ENCODE measurements around the gene SYCP2. TPM values are rescaled to one million over a fixed set of nuclear protein-coding genes. Genes with fewer than 3 reads are reported as not detected.

SYCP2 gene
- total and polyA plus RNA-seq, 4 donors = 2.4 to 11.0 (median 6.0) TPM

GRCh38 chr20:59835057-59835447 is 98.4 kb downstream of the SYCP2 start:
- peak in 2 of 6 donors; percentile 41 to 49 for DNase-seq (ENCODE audit: low read depth in 4 of 6, low spot score in 6 of 6)
- no peaks in the 10 kb centered on the region for H3K27me3 ChIP-seq (ENCODE audit: control insufficient read depth, insufficient read depth, low read length)
- no peaks in the 10 kb centered on the region for H3K9me3 ChIP-seq (ENCODE audit: control insufficient read depth, insufficient read depth, low read length)
- peaks cover 14% of the 10 kb centered on the region for H3K36me3 ChIP-seq (ENCODE audit: control insufficient read depth, insufficient read depth, low read length)
- no peak overlapping the region for H3K4me3 ChIP-seq (ENCODE audit: low read depth, low read length)
- H3K27ac ChIP-seq (ENCODE audit: low read depth, low read length) = peak overlapping the region; percentile 59
- no CpG with 5 or more reads among the region's 2 CpGs for WGBS (ENCODE audit: insufficient coverage)
- H3K4me1 ChIP-seq (ENCODE audit: control insufficient read depth, insufficient read depth, low read length) = peaks cover 32% of the 10 kb centered on the region

- Histone ChIP-seq H3K27me3 (ENCODE audit: control insufficient read depth, insufficient read depth, low read length) (no peaks in the 10 kb centered on the region), H3K27ac (ENCODE audit: low read depth, low read length) (no peak overlapping the region), H3K4me1 (ENCODE audit: control insufficient read depth, insufficient read depth, low read length) (peaks cover 44% of the 10 kb centered on the region), H3K4me3 (ENCODE audit: low read depth, low read length) (no peak overlapping the region), H3K9me3 (ENCODE audit: control insufficient read depth, insufficient read depth, low read length) (no peaks in the 10 kb centered on the region), H3K36me3 (ENCODE audit: control insufficient read depth, insufficient read depth, low read length) (peaks cover 25% of the 10 kb centered on the region)
- no peak for DNase-seq (ENCODE audit: low read depth in 4 of 6, low spot score in 6 of 6)
- 81% methylated on average over 12 of the region's 13 CpGs for WGBS (ENCODE audit: insufficient coverage)
These were observed 100.8 kb downstream of the SYCP2 start for GRCh38 chr20:59832406-59833363.

- H3K4me3 ChIP-seq (ENCODE audit: low read depth, low read length) = no peak overlapping the region
- 66% methylated on average over 3 of the region's 3 CpGs for WGBS (ENCODE audit: insufficient coverage)
These were observed 101.5 kb downstream of the SYCP2 start for GRCh38 chr20:59831916-59832270.

GRCh38 chr20:59831024-59831915 is 102.2 kb downstream of the SYCP2 start:
- no peaks in the 10 kb centered on the region for H3K9me3 ChIP-seq (ENCODE audit: control insufficient read depth, insufficient read depth, low read length)
- no peak overlapping the region for H3K27ac ChIP-seq (ENCODE audit: low read depth, low read length)
- H3K27me3 ChIP-seq (ENCODE audit: control insufficient read depth, insufficient read depth, low read length) = no peaks in the 10 kb centered on the region
- H3K4me3 ChIP-seq (ENCODE audit: low read depth, low read length) = no peak overlapping the region
- DNase-seq (ENCODE audit: low read depth in 4 of 6, low spot score in 6 of 6) = no peak
- peaks cover 38% of the 10 kb centered on the region for H3K36me3 ChIP-seq (ENCODE audit: control insufficient read depth, insufficient read depth, low read length)
- peaks cover 41% of the 10 kb centered on the region for H3K4me1 ChIP-seq (ENCODE audit: control insufficient read depth, insufficient read depth, low read length)
- 73% methylated on average over 19 of the region's 23 CpGs for WGBS (ENCODE audit: insufficient coverage)

More at GRCh38 chr20:59831916-59832270, 101.5 kb downstream of the SYCP2 start:
- peaks cover 44% of the 10 kb centered on the region for H3K4me1 ChIP-seq (ENCODE audit: control insufficient read depth, insufficient read depth, low read length)
- H3K27me3 ChIP-seq (ENCODE audit: control insufficient read depth, insufficient read depth, low read length) = no peaks in the 10 kb centered on the region
- peak in 1 of 6 donors; percentile 55 for DNase-seq (ENCODE audit: low read depth in 4 of 6, low spot score in 6 of 6)
- no peaks in the 10 kb centered on the region for H3K9me3 ChIP-seq (ENCODE audit: control insufficient read depth, insufficient read depth, low read length)
- peaks cover 33% of the 10 kb centered on the region for H3K36me3 ChIP-seq (ENCODE audit: control insufficient read depth, insufficient read depth, low read length)
- no peak overlapping the region for H3K27ac ChIP-seq (ENCODE audit: low read depth, low read length)

GRCh38 chr20:59830665-59831023 is 102.8 kb downstream of the SYCP2 start:
- peaks cover 44% of the 10 kb centered on the region for H3K36me3 ChIP-seq (ENCODE audit: control insufficient read depth, insufficient read depth, low read length)
- DNase-seq (ENCODE audit: low read depth in 4 of 6, low spot score in 6 of 6) = no peak
- H3K4me1 ChIP-seq (ENCODE audit: control insufficient read depth, insufficient read depth, low read length) = peaks cover 34% of the 10 kb centered on the region
- no peaks in the 10 kb centered on the region for H3K27me3 ChIP-seq (ENCODE audit: control insufficient read depth, insufficient read depth, low read length)
- H3K4me3 ChIP-seq (ENCODE audit: low read depth, low read length) = no peak overlapping the region
- no peak overlapping the region for H3K27ac ChIP-seq (ENCODE audit: low read depth, low read length)
- 63% methylated on average over 6 of the region's 6 CpGs for WGBS (ENCODE audit: insufficient coverage)
- no peaks in the 10 kb centered on the region for H3K9me3 ChIP-seq (ENCODE audit: control insufficient read depth, insufficient read depth, low read length)

GRCh38 chr20:59829786-59830664 is 103.4 kb downstream of the SYCP2 start:
- DNase-seq (ENCODE audit: low read depth in 4 of 6, low spot score in 6 of 6) = no peak
- Histone ChIP-seq H3K27me3 (ENCODE audit: control insufficient read depth, insufficient read depth, low read length) (no peaks in the 10 kb centered on the region), H3K36me3 (ENCODE audit: control insufficient read depth, insufficient read depth, low read length) (peaks cover 45% of the 10 kb centered on the region), H3K4me1 (ENCODE audit: control insufficient read depth, insufficient read depth, low read length) (peaks cover 29% of the 10 kb centered on the region), H3K4me3 (ENCODE audit: low read depth, low read length) (no peak overlapping the region), H3K9me3 (ENCODE audit: control insufficient read depth, insufficient read depth, low read length) (no peaks in the 10 kb centered on the region), H3K27ac (ENCODE audit: low read depth, low read length) (no peak overlapping the region)
- WGBS (ENCODE audit: insufficient coverage) = 84% methylated on average over 12 of the region's 12 CpGs

- peak in 2 of 6 donors; percentile 23 to 32 for DNase-seq (ENCODE audit: low read depth in 4 of 6, low spot score in 6 of 6)
These were observed 104.2 kb downstream of the SYCP2 start for GRCh38 chr20:59829054-59829785.

GRCh38 chr20:59828125-59829053 is 105.0 kb downstream of the SYCP2 start:
- no peak for DNase-seq (ENCODE audit: low read depth in 4 of 6, low spot score in 6 of 6)
- Histone ChIP-seq H3K27ac (ENCODE audit: low read depth, low read length) (no peak overlapping the region), H3K4me1 (ENCODE audit: control insufficient read depth, insufficient read depth, low read length) (peaks cover 38% of the 10 kb centered on the region), H3K9me3 (ENCODE audit: control insufficient read depth, insufficient read depth, low read length) (no peaks in the 10 kb centered on the region), H3K4me3 (ENCODE audit: low read depth, low read length) (no peak overlapping the region), H3K27me3 (ENCODE audit: control insufficient read depth, insufficient read depth, low read length) (no peaks in the 10 kb centered on the region), H3K36me3 (ENCODE audit: control insufficient read depth, insufficient read depth, low read length) (peaks cover 54% of the 10 kb centered on the region)
- 90% methylated on average over 12 of the region's 15 CpGs for WGBS (ENCODE audit: insufficient coverage)

More at GRCh38 chr20:59829054-59829785, 104.2 kb downstream of the SYCP2 start:
- peaks cover 35% of the 10 kb centered on the region for H3K4me1 ChIP-seq (ENCODE audit: control insufficient read depth, insufficient read depth, low read length)
- no peaks in the 10 kb centered on the region for H3K27me3 ChIP-seq (ENCODE audit: control insufficient read depth, insufficient read depth, low read length)
- peaks cover 51% of the 10 kb centered on the region for H3K36me3 ChIP-seq (ENCODE audit: control insufficient read depth, insufficient read depth, low read length)
- H3K9me3 ChIP-seq (ENCODE audit: control insufficient read depth, insufficient read depth, low read length) = no peaks in the 10 kb centered on the region
- no peak overlapping the region for H3K4me3 ChIP-seq (ENCODE audit: low read depth, low read length)
- WGBS (ENCODE audit: insufficient coverage) = 80% methylated on average over 18 of the region's 19 CpGs
- no peak overlapping the region for H3K27ac ChIP-seq (ENCODE audit: low read depth, low read length)

Measured in spinal cord (tissue), 10 donors.